ENCODE results near the gene ABI3BP. TPM values are rescaled to one million over a fixed set of nuclear protein-coding genes. Genes with fewer than 3 reads are reported as not detected.

ABI3BP gene
- total and polyA plus RNA-seq, 2 experiments from 2014 or later, result 6.8 to 30.3 TPM

DNA sequence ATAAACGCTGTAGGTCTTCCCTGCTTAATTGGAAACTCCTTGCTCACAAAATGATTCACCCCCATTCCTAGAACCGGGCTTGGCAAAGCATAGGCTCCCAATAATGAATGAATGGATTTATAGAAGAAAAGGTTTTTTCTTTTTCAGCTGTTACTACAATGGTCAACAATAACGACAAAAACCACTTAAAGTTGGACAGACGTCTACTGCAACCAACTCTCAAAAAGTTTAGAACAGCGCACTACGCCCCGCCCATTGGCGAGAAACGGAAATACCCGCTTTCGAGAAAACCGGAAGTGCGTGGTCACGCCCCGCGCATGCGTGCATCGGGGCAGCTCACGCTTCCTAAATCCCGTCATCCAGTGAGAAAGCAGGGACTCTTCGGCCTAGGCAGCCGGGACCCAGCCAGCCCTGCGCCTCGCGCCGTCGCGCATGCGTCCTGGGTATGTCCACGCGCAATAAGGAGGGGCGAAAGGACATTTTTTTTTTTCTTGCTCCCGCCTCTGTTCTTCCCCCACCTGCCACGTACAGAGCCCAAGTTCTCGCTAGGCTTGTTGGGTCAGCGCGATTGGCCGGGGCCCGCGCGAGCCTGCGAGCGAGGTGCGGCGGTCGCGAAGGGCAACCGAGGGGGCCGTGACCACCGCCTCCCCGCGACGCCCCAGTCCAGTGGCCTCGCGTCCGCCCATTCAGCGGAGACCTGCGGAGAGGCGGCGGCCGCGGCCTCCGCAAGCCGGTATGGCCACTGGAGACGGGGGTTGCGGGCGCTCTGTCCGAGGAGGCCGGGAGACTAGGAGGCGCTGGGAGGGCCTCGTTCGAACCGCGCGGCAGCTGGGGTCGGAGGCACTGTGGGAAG, 284.0 kb downstream of the ABI3BP start, which contains the start of gene TFG:
Gene TFG (plus strand): TSS at position 506 of the 853 bp plus-strand sequence. CDS start 4,192 bp downstream, outside the sequence.
- in situ Hi-C loops (cut with MboI), result no loop called here
- WGBS, 2 experiments (ENCODE audit: low coverage in 1 of 2, low lambda C conversion rate in 2 of 2, missing lambda C conversion rate in 2 of 2), result 2 to 3% methylated on average over 69 to 76 of the region's 76 CpGs
- H2AFZ ChIP-seq, result peak within 1 kb of the TSS; percentile 83

DNA sequence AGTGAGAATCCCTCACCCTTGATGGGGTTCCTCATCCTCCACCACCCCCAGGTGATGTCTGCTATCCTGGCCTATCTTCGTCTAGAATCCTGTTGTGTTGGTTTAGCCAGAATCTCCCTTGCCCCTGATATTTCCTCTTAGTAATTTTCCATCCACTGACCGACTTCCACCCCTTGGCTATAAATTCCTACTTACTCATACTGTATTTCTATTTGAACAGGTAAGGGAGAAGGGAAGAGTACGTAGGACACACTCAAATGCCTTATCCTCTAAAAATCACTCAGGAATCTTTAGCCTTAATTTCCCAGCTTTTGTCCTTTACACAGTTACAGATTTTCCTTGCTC, 284.6 kb downstream of the ABI3BP start:
- H3K27ac ChIP-seq, result peak overlapping the region; percentile 91
- H3K4me1 ChIP-seq (ENCODE audit: insufficient read depth), result peaks cover 30% of the 10 kb centered on the region
- H3K27me3 ChIP-seq (replicated peaks; ENCODE audit: insufficient read depth), result no peaks in the 10 kb centered on the region
- H3K9ac ChIP-seq, result peak overlapping the region; percentile 93
- in situ Hi-C loops (cut with MboI), result no loop called here
- H3K79me2 ChIP-seq (ENCODE audit: insufficient read depth), result peaks cover 38% of the 10 kb centered on the region
- peak overlapping the region; percentile 80 for H3K4me2 ChIP-seq (ENCODE audit: unreplicated experiment)
- peak overlapping the region; percentile 83 for H2AFZ ChIP-seq
- H3K9me2 ChIP-seq (ENCODE audit: insufficient read depth), result no peaks in the 10 kb centered on the region
- no peaks in the 10 kb centered on the region for H3K9me3 ChIP-seq (ENCODE audit: low read depth)
- DNase-seq, result no peak
- H3K36me3 ChIP-seq (ENCODE audit: low read depth), result peaks cover 9% of the 10 kb centered on the region; the same call in 1 of the 2 replicates
- WGBS, 2 experiments (ENCODE audit: low coverage in 1 of 2, low lambda C conversion rate in 2 of 2, missing lambda C conversion rate in 2 of 2), result 97 to 98% methylated on average over 3 of the region's 3 CpGs
- peaks cover 32% of the 10 kb centered on the region for H3F3A ChIP-seq (ENCODE audit: insufficient read depth)
- TF ChIP-seq EZH2phosphoT487 (IDR thresholded peaks at IDR 0.05; ENCODE audit: insufficient read depth, low read depth) (no peak), EZH2 (IDR thresholded peaks at IDR 0.05; ENCODE audit: insufficient read depth, poor library complexity, severe bottlenecking) (no peak)
- peak overlapping the region; percentile 94 for H3K4me3 ChIP-seq
- peaks cover 15% of the 10 kb centered on the region; the same call in 1 of the 2 replicates for H4K20me1 ChIP-seq (ENCODE audit: insufficient read depth)

More for the DNA sequence above, 284.0 kb downstream of the ABI3BP start, which contains the start of gene TFG:
- peak within 1 kb of the TSS; percentile 91 for H3K27ac ChIP-seq
- H3K9me2 ChIP-seq (ENCODE audit: insufficient read depth), result no peaks in the 10 kb centered on the region
- peaks cover 32% of the 10 kb centered on the region for H3F3A ChIP-seq (ENCODE audit: insufficient read depth)
- peak within 1 kb of the TSS; percentile 89 for H3K4me2 ChIP-seq (ENCODE audit: unreplicated experiment)
- H3K79me2 ChIP-seq (ENCODE audit: insufficient read depth), result peaks cover 44% of the 10 kb centered on the region
- H3K9me3 ChIP-seq (ENCODE audit: low read depth), result no peaks in the 10 kb centered on the region
- H3K4me3 ChIP-seq, result peak within 1 kb of the TSS; percentile 94
- H3K27me3 ChIP-seq (replicated peaks; ENCODE audit: insufficient read depth), result no peaks in the 10 kb centered on the region
- peaks cover 16% of the 10 kb centered on the region; the same call in 1 of the 2 replicates for H4K20me1 ChIP-seq (ENCODE audit: insufficient read depth)
- peaks cover 15% of the 10 kb centered on the region for H3K36me3 ChIP-seq (ENCODE audit: low read depth)
- TF ChIP-seq EZH2 (IDR thresholded peaks at IDR 0.05; ENCODE audit: insufficient read depth, poor library complexity, severe bottlenecking) (no peak), EZH2phosphoT487 (IDR thresholded peaks at IDR 0.05; ENCODE audit: insufficient read depth, low read depth) (no peak)
- H3K4me1 ChIP-seq (ENCODE audit: insufficient read depth), result peaks cover 30% of the 10 kb centered on the region
- DNase-seq, result peak; percentile 99
- H3K9ac ChIP-seq, result peak within 1 kb of the TSS; percentile 93

DNA sequence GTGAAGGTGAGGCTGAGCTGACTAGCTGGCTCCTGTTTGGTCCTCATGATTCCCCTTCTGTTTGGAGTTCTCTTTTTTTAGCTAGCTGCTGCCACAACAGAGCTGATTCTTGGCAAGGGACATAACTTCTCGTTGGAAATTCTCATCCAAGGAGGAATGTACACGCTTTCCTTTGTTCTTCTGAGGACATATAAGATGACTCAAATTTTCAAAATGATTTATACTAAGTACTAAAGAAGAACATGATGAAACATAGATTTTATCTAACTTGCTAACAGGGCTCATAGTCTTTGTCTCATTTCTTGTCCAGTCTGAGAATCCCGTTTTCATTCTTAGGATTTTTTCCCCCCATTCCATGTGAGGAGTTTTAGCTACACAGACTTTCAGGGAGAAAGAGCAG, 286.9 kb downstream of the ABI3BP start:
- TF ChIP-seq EZH2phosphoT487 (IDR thresholded peaks at IDR 0.05; ENCODE audit: insufficient read depth, low read depth), result no peak
- Histone ChIP-seq H3K9me2 (ENCODE audit: insufficient read depth) (no peaks in the 10 kb centered on the region), H3K9me3 (ENCODE audit: low read depth) (no peaks in the 10 kb centered on the region), H3K36me3 (ENCODE audit: low read depth) (peaks cover 2% of the 10 kb centered on the region; the same call in 1 of the 2 replicates), H2AFZ (no peak overlapping the region), H3K4me1 (ENCODE audit: insufficient read depth) (peaks cover 20% of the 10 kb centered on the region), H3K9ac (no peak overlapping the region), H3K27me3 (replicated peaks; ENCODE audit: insufficient read depth) (no peaks in the 10 kb centered on the region), H3K4me3 (no peak overlapping the region), H3K27ac (no peak overlapping the region), H3K4me2 (ENCODE audit: unreplicated experiment) (no peak overlapping the region), H3F3A (ENCODE audit: insufficient read depth) (peaks cover 26% of the 10 kb centered on the region), H4K20me1 (ENCODE audit: insufficient read depth) (peaks cover 3% of the 10 kb centered on the region; the same call in 1 of the 2 replicates), H3K79me2 (ENCODE audit: insufficient read depth) (peaks cover 16% of the 10 kb centered on the region)
- peak; percentile 75 for DNase-seq
- 20 to 33% methylated on average over 3 of the region's 3 CpGs for WGBS, 2 experiments (ENCODE audit: low coverage in 1 of 2, low lambda C conversion rate in 2 of 2, missing lambda C conversion rate in 2 of 2)
- in situ Hi-C loops (cut with MboI), result no loop called here

DNA sequence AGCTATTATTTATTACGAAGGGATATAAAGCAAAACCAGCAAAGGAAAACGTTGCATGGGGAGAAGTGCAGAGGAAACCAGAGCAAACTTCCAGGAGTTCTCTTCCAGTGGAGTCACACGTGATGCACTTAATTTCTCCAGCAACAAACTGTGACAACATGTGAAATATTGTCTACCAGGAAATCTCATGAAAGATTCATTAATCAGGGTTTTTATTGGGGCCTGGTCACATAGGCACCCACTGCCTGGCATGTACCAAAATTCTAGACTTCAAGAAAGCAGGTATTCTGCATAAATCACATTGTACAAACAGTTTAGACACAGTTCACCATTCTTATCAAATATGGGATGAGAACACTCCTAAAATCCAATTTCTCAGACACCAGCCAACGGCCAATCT, 289.4 kb downstream of the ABI3BP start:
- H3K9ac ChIP-seq, result no peak overlapping the region
- DNase-seq, result no peak
- H3K79me2 ChIP-seq (ENCODE audit: insufficient read depth), result no peaks in the 10 kb centered on the region
- H4K20me1 ChIP-seq (ENCODE audit: insufficient read depth), result no peaks in the 10 kb centered on the region
- peaks cover 14% of the 10 kb centered on the region; the same call in 1 of the 2 replicates for H3K4me1 ChIP-seq (ENCODE audit: insufficient read depth)
- in situ Hi-C loops (cut with MboI), result no loop called here
- H2AFZ ChIP-seq, result no peak overlapping the region
- WGBS, 2 experiments (ENCODE audit: low coverage in 1 of 2, low lambda C conversion rate in 2 of 2, missing lambda C conversion rate in 2 of 2), result 47 to 64% methylated on average over 4 of the region's 4 CpGs
- no peaks in the 10 kb centered on the region for H3K9me3 ChIP-seq (ENCODE audit: low read depth)
- no peaks in the 10 kb centered on the region for H3K36me3 ChIP-seq (ENCODE audit: low read depth)
- H3K4me3 ChIP-seq, result no peak overlapping the region
- H3K27me3 ChIP-seq (replicated peaks; ENCODE audit: insufficient read depth), result peaks cover 20% of the 10 kb centered on the region; the same call in 1 of the 2 replicates
- no peaks in the 10 kb centered on the region for H3K9me2 ChIP-seq (ENCODE audit: insufficient read depth)
- peaks cover 11% of the 10 kb centered on the region; the same call in 1 of the 2 replicates for H3F3A ChIP-seq (ENCODE audit: insufficient read depth)
- H3K27ac ChIP-seq, result no peak overlapping the region
- TF ChIP-seq EZH2 (IDR thresholded peaks at IDR 0.05; ENCODE audit: insufficient read depth, poor library complexity, severe bottlenecking) (no peak), EZH2phosphoT487 (IDR thresholded peaks at IDR 0.05; ENCODE audit: insufficient read depth, low read depth) (no peak)
- no peak overlapping the region for H3K4me2 ChIP-seq (ENCODE audit: unreplicated experiment)

All from GM23248 (cell line).